Suprapubic skin (tissue), 4 donors: Measurements from ENCODE around the gene INTU. TPM values are rescaled to one million over a fixed set of nuclear protein-coding genes. Genes with fewer than 3 reads are reported as not detected.

Experiments used
- DNase-seq, 2 donors: peaks; one replicate each; pipeline ENCODE4 v3.0.0-alpha.2; 2019; ENCODE audit warnings: low spot score in 2 of 2
- H3K27ac ChIP-seq: fragments of 200-600 bp; sonication (generic); one replicate; pipeline ENCODE4 v1.5.1; 2019
- H3K27me3 ChIP-seq: fragments of 200-600 bp; sonication (generic); one replicate; pipeline ENCODE4 v1.5.1; 2019
- H3K36me3 ChIP-seq: fragments of 200-600 bp; sonication (generic); one replicate; pipeline ENCODE4 v1.5.1; 2019
- H3K4me1 ChIP-seq: fragments of 200-600 bp; sonication (generic); one replicate; pipeline ENCODE4 v1.5.1; 2019
- H3K4me3 ChIP-seq: fragments of 200-600 bp; sonication (generic); one replicate; pipeline ENCODE4 v1.5.1; 2019; ENCODE audit warnings: mild to moderate bottlenecking
- H3K9me3 ChIP-seq: fragments of 200-600 bp; sonication (generic); one replicate; pipeline ENCODE4 v1.5.1; 2019
- EP300 ChIP-seq: sonication (generic); formaldehyde crosslinking; IDR thresholded peaks from one replicate; pipeline ENCODE4 v1.6.1; 2017; ENCODE audit warnings: antibody characterized with exemption
- POLR2A ChIP-seq, 2 donors: fragments of 450-650 bp; IDR thresholded peaks; one replicate each; pipeline ENCODE4 v1.6.1; 2017; ENCODE audit warnings: antibody characterized with exemption in 2 of 2, mild to moderate bottlenecking in 2 of 2, moderate library complexity in 2 of 2
- POLR2AphosphoS5 ChIP-seq, 3 donors: sonication (generic); formaldehyde crosslinking; IDR thresholded peaks; one replicate each; pipeline ENCODE4 v1.6.1; 2017; ENCODE audit warnings: antibody characterized with exemption in 3 of 3
- whole genome bisulfite sequencing: methylation state at CpG from one replicate; pipeline ENCODE4 v1.1.5; 2018; 5-methylcytosine and 5-hydroxymethylcytosine counted together
- total RNA-seq, 4 donors: library from RNA; depleted of rRNA; stranded (reverse); fragments of >200 nt; gene quantifications; one replicate each; pipeline ENCODE4 v1.1.0, GENCODE V29; 2016
- TF ChIP-seq, protein P1 (sequence below), 2 donors: fragments of 200-600 bp in 1 of 2; fragments of 450-650 bp in 1 of 2; sonication (generic) in 1 of 2; IDR thresholded peaks; one replicate each; pipeline ENCODE4 v1.5.1; 2016 to 2019; ENCODE audit warnings: antibody characterized with exemption in 2 of 2, mild to moderate bottlenecking in 1 of 2, moderate library complexity in 1 of 2

The INTU gene
- total RNA-seq, 4 donors from 2014 or later, result 6.1 to 11.7 (median 8.3) TPM

DNA sequence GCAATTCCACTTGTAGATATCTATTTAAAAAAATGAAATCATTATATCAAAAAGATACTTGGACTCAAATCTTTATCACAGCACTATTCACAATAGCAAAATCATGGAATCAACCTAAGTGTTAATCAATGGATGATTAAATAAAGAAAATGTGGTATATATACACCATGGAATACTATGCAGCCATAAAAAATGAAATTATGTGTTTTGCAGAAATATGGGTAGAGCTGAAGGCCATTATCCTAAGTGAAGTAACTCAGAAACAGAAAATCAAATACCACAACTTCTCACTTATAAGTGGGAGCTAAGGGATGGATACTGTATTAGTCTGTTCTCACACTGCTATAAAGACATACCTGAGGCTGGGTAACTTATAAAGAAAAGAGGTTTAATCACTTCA is 14.3 kb upstream of the INTU start:
- DNase-seq, result no peak
- no peak for TF ChIP-seq POLR2A (IDR thresholded peaks at IDR 0.05)
- TF ChIP-seq POLR2AphosphoS5 (IDR thresholded peaks at IDR 0.05), result no peak
- TF ChIP-seq, protein P1, sequence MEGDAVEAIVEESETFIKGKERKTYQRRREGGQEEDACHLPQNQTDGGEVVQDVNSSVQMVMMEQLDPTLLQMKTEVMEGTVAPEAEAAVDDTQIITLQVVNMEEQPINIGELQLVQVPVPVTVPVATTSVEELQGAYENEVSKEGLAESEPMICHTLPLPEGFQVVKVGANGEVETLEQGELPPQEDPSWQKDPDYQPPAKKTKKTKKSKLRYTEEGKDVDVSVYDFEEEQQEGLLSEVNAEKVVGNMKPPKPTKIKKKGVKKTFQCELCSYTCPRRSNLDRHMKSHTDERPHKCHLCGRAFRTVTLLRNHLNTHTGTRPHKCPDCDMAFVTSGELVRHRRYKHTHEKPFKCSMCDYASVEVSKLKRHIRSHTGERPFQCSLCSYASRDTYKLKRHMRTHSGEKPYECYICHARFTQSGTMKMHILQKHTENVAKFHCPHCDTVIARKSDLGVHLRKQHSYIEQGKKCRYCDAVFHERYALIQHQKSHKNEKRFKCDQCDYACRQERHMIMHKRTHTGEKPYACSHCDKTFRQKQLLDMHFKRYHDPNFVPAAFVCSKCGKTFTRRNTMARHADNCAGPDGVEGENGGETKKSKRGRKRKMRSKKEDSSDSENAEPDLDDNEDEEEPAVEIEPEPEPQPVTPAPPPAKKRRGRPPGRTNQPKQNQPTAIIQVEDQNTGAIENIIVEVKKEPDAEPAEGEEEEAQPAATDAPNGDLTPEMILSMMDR (IDR thresholded peaks at IDR 0.05), result no peak
- TF ChIP-seq EP300, result no peak
- no peaks in the 10 kb centered on the region for H3K36me3 ChIP-seq
- peaks cover 21% of the 10 kb centered on the region for H3K27me3 ChIP-seq
- no peak overlapping the region for H3K4me3 ChIP-seq
- peaks cover 11% of the 10 kb centered on the region for H3K4me1 ChIP-seq
- no peak overlapping the region for H3K27ac ChIP-seq
- no peaks in the 10 kb centered on the region for H3K9me3 ChIP-seq

DNA sequence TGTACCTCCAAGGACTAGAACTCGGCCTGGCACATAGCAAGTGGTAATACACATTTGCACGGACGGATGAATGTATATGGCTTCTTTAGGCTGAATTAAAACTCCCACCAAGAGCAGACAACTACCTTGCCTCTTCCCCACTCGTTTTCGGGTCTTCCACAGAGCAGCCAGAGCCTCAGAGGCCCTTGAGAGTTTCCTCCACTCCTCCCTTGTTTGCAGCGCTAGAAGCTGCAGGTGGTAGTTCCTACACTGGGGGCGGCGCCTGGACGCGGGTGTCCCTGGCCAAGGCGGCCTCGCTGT is 10.2 kb upstream of the INTU start:
- no peak for DNase-seq
- H3K27ac ChIP-seq, result no peak overlapping the region
- peak overlapping the region; percentile 57 for H3K4me3 ChIP-seq
- no peak for TF ChIP-seq EP300
- no peak for TF ChIP-seq POLR2A (IDR thresholded peaks at IDR 0.05)
- no peak for TF ChIP-seq POLR2AphosphoS5 (IDR thresholded peaks at IDR 0.05)
- TF ChIP-seq, protein P1 (IDR thresholded peaks at IDR 0.05), result no peak
- no peaks in the 10 kb centered on the region for H3K9me3 ChIP-seq
- H3K4me1 ChIP-seq, result peaks cover 14% of the 10 kb centered on the region
- no peaks in the 10 kb centered on the region for H3K36me3 ChIP-seq
- H3K27me3 ChIP-seq, result peaks cover 12% of the 10 kb centered on the region
- 36% methylated on average over 8 of the region's 12 CpGs for WGBS

DNA sequence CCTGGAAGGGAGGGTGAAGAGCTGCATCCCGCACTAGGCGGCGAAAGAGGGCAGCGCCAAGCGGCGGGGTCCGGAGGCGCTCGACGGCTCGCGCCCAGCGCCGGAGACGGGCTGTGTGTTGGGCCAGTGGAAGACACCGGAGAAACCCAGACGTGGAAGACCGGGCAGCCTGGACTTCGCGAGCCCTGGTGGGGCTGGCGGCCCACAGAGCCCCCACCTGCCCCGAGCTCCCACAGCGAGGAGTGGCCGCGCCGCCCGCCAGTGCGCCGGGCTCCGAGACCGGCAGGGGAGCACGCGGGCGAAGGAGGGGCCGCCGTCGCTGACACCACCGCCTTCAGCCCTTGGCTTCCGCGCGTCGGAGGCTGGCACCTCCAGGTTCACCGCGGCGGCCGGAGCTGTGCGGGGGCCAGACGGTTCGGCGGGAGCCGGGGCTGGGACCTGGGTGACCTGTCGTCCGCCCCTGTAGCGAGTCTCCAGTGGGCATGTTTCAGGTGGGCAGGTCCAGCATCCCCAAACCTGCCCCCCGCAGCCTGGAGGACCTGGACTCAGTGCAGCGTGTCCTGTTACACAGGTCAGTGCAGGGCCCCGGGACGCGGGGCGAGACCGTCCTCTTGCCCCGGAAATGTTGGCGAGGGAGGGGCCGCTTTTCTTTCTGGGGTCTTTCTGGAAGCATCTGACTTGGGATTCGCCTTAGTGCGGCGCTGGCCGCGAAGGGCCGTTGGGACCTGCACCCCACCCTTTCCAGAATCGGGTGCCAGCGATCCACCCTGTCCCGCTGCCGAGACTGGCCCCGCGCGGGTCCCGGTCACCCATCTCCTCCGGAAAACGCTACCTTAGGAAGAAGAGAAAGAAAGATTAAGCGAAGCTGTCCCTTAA is 9.6 kb upstream of the INTU start:
- no peak overlapping the region for H3K27ac ChIP-seq
- TF ChIP-seq, protein P1 (IDR thresholded peaks at IDR 0.05), result peak in 1 of 2 donors; percentile 16
- TF ChIP-seq POLR2AphosphoS5 (IDR thresholded peaks at IDR 0.05) (no peak), EP300 (no peak)
- H3K9me3 ChIP-seq, result no peaks in the 10 kb centered on the region
- H3K4me3 ChIP-seq, result peak overlapping the region; percentile 57
- no peaks in the 10 kb centered on the region for H3K36me3 ChIP-seq
- no peak for DNase-seq
- peaks cover 14% of the 10 kb centered on the region for H3K4me1 ChIP-seq
- WGBS, result 2% methylated on average over 17 of the region's 81 CpGs
- peaks cover 10% of the 10 kb centered on the region for H3K27me3 ChIP-seq

DNA sequence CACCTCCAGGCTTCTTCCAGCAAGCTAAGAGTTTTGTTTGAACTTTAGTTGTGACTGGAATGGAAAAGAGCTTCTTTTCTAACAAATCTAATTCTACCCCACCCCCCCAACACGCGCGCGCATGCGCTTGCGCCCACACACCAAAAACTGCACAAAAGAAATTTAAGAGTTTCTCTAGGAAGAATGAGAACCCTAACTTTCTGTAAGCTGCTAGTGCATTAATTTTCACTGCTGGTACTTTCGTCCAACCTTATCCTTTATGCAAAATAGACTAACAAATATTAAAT is 9.0 kb upstream of the INTU start:
- no peaks in the 10 kb centered on the region for H3K36me3 ChIP-seq
- no peaks in the 10 kb centered on the region for H3K9me3 ChIP-seq
- TF ChIP-seq, protein P1 (IDR thresholded peaks at IDR 0.05), result no peak
- TF ChIP-seq POLR2A (IDR thresholded peaks at IDR 0.05), result no peak
- TF ChIP-seq POLR2AphosphoS5 (IDR thresholded peaks at IDR 0.05), result no peak
- TF ChIP-seq EP300, result no peak
- DNase-seq, result no peak
- peaks cover 10% of the 10 kb centered on the region for H3K27me3 ChIP-seq
- no peak overlapping the region for H3K27ac ChIP-seq
- H3K4me3 ChIP-seq, result peak overlapping the region; percentile 57
- H3K4me1 ChIP-seq, result peaks cover 14% of the 10 kb centered on the region
- WGBS, result 17% methylated on average over 7 of the region's 7 CpGs

DNA sequence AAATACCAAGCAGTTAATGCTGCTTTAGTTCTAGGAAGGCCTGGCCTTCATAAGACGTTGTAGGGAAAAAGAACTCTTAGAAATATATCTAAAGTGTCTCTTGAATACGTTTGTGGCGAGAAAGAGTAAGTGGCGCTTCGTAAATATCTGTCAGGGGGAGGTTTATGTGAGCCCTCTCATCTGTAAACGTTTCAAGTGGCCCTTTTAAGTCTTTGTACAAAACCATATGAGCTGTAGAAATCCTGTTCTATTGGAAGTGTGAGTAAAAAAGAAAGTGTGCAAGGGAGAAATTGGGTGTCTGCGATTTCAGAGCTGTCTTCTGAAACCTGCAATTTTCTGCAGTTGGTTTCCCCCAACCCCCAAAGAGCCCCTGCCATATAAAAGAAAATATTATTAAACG is 8.6 kb upstream of the INTU start:
- Histone ChIP-seq H3K27ac (no peak overlapping the region), H3K27me3 (peaks cover 10% of the 10 kb centered on the region), H3K4me3 (peak overlapping the region; percentile 57), H3K9me3 (no peaks in the 10 kb centered on the region), H3K4me1 (peaks cover 14% of the 10 kb centered on the region), H3K36me3 (no peaks in the 10 kb centered on the region)
- 56% methylated on average over 8 of the region's 8 CpGs for WGBS
- DNase-seq, result no peak
- TF ChIP-seq POLR2A (IDR thresholded peaks at IDR 0.05), result no peak

DNA sequence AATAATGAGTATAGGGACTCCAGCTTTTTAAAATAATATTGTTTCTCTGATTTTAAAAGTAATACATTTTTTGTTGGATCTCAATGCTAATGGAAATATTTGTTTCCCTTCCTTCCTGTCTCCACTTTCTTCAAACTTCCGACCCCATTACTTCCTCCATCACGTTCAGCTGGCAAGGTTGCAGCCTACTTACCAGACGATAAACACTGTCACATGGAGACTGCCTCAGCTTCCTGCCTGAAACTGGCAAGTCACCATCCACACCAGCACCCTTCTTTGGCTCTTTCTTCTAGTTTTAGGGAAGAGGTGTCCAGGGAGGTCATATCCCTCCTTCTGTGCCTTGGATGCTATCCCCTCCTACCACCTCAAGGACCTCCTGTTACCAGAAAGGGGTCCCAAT is 3.4 kb upstream of the INTU start:
- TF ChIP-seq EP300 (no peak), POLR2A (IDR thresholded peaks at IDR 0.05) (no peak), POLR2AphosphoS5 (IDR thresholded peaks at IDR 0.05) (no peak)
- TF ChIP-seq, protein P1 (IDR thresholded peaks at IDR 0.05), result no peak
- H3K4me1 ChIP-seq, result peaks cover 18% of the 10 kb centered on the region
- H3K36me3 ChIP-seq, result no peaks in the 10 kb centered on the region
- no peak overlapping the region for H3K4me3 ChIP-seq
- no peaks in the 10 kb centered on the region for H3K9me3 ChIP-seq
- no peak overlapping the region for H3K27ac ChIP-seq
- no peak for DNase-seq
- WGBS, result 75% methylated on average over 3 of the region's 3 CpGs
- no peaks in the 10 kb centered on the region for H3K27me3 ChIP-seq
